ENCODE data around the gene WDR86. TPM values are rescaled to one million over a fixed set of nuclear protein-coding genes. Genes with fewer than 3 reads are reported as not detected.

The WDR86 gene
- total RNA-seq, 4 donors from 2014 or later = 5.4 to 11.8 (median 9.6) TPM

- Histone ChIP-seq H3K4me1 (peaks cover 12 to 34% (median 33%) of the 10 kb centered on the region in 4 donors), H3K9me3 (no peaks in the 10 kb centered on the region), H3K36me3 (peaks cover 10 to 56% (median 44%) of the 10 kb centered on the region in 4 donors), H3K27ac (replicated peaks in 1 of 4) (peak overlapping the region; percentile 71 to 85 (median 78)), H3K4me3 (no peak overlapping the region), H3K27me3 (no peaks in the 10 kb centered on the region)
- DNase-seq (ENCODE audit: extremely low spot score) = no peak
- TF ChIP-seq CTCF (IDR thresholded peaks at IDR 0.05) = no peak
- peak in 1 of 2 donors; percentile 85 for TF ChIP-seq POLR2AphosphoS5 (IDR thresholded peaks at IDR 0.05)
- peak; percentile 55 for TF ChIP-seq EP300 (IDR thresholded peaks at IDR 0.05)
- TF ChIP-seq POLR2A (IDR thresholded peaks at IDR 0.05; ENCODE audit: low read depth) = no peak
- WGBS = 33% methylated on average over 5 of the region's 5 CpGs
- intact Hi-C loops (cut with DNase I) = loop anchor here (5.0 to 10.0 kb wide), 2 partner anchors 148 to 390 kb away; partner anchors contain the start of gene RHEB
These were observed 43.0 kb downstream of the WDR86 start for GRCh38 chr7:151366880-151367222.

GRCh38 chr7:151366166-151366879 lies 43.5 kb downstream of the WDR86 start:
- 54% methylated on average over 9 of the region's 9 CpGs for WGBS
- H3K36me3 ChIP-seq = peaks cover 10 to 56% (median 45%) of the 10 kb centered on the region in 4 donors
- no peaks in the 10 kb centered on the region for H3K9me3 ChIP-seq
- peaks cover 12 to 38% (median 33%) of the 10 kb centered on the region in 4 donors for H3K4me1 ChIP-seq
- no peaks in the 10 kb centered on the region for H3K27me3 ChIP-seq
- DNase-seq (ENCODE audit: extremely low spot score) = no peak
- no peak overlapping the region for H3K4me3 ChIP-seq
- TF ChIP-seq EP300 (IDR thresholded peaks at IDR 0.05) (no peak), POLR2A (IDR thresholded peaks at IDR 0.05; ENCODE audit: low read depth) (no peak), CTCF (IDR thresholded peaks at IDR 0.05) (no peak), POLR2AphosphoS5 (IDR thresholded peaks at IDR 0.05) (no peak)
- intact Hi-C loops (cut with DNase I) = loop anchor here (5.0 to 10.0 kb wide), 2 partner anchors 148 to 391 kb away; partner anchors contain the start of gene RHEB
- H3K27ac ChIP-seq (replicated peaks in 1 of 4) = peak overlapping the region; percentile 71 to 85 (median 78)

DNA sequence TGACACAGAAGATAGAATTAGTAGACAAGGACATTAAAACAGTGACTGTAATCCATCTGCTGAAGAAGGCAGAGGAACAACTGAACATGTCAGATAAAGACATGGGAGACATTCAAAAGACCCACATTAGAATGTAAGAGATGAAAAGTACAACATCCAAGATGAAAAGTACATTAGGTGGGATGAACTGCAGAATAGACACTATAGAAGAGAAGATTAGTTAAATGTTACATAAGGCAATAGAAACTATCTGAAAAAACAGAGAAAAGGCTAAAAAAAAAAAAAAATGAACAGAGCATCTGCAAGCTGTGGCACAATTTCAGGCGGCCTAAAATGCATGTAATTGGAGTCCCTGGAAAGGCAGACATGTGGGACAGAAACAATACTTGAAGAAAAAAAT lies 46.7 kb downstream of the WDR86 start:
- Histone ChIP-seq H3K36me3 (peaks cover 9 to 62% (median 44%) of the 10 kb centered on the region in 4 donors), H3K4me1 (peaks cover 8 to 34% (median 31%) of the 10 kb centered on the region in 4 donors), H3K27me3 (no peaks in the 10 kb centered on the region), H3K27ac (replicated peaks in 1 of 4) (no peak overlapping the region), H3K9me3 (no peaks in the 10 kb centered on the region), H3K4me3 (no peak overlapping the region)
- intact Hi-C loops (cut with DNase I) = loop anchor here (10.0 kb wide), 1 partner anchor 152 kb away; the partner anchor contains the start of gene RHEB
- DNase-seq (ENCODE audit: extremely low spot score) = no peak
- 100% methylated on average over 1 of the region's 1 CpG for WGBS
- TF ChIP-seq POLR2AphosphoS5 (IDR thresholded peaks at IDR 0.05) (no peak), POLR2A (IDR thresholded peaks at IDR 0.05; ENCODE audit: low read depth) (no peak), EP300 (IDR thresholded peaks at IDR 0.05) (no peak), CTCF (IDR thresholded peaks at IDR 0.05) (no peak)

- 78% methylated on average over 3 of the region's 3 CpGs for WGBS
- peaks cover 25 to 80% (median 58%) of the 10 kb centered on the region in 4 donors for H3K36me3 ChIP-seq
- TF ChIP-seq POLR2AphosphoS5 (IDR thresholded peaks at IDR 0.05) = no peak
- no peak for TF ChIP-seq POLR2A (IDR thresholded peaks at IDR 0.05; ENCODE audit: low read depth)
- TF ChIP-seq EP300 (IDR thresholded peaks at IDR 0.05) = no peak
- TF ChIP-seq CTCF (IDR thresholded peaks at IDR 0.05) = no peak
These were observed 48.5 kb downstream of the WDR86 start for GRCh38 chr7:151361193-151361959.

More at GRCh38 chr7:151361193-151361959, 48.5 kb downstream of the WDR86 start:
- intact Hi-C loops (cut with DNase I) = loop anchor here (10.0 kb wide), 1 partner anchor 153 kb away; the partner anchor contains the start of gene RHEB
- Histone ChIP-seq H3K27ac (replicated peaks in 1 of 4) (no peak overlapping the region), H3K4me3 (no peak overlapping the region), H3K4me1 (peaks cover 1 to 16% (median 13%) of the 10 kb centered on the region in 4 donors), H3K9me3 (no peaks in the 10 kb centered on the region), H3K27me3 (no peaks in the 10 kb centered on the region)
- DNase-seq (ENCODE audit: extremely low spot score) = peak; percentile 62

Data from esophagus muscularis mucosa (tissue), 4 donors.